Neural crest cell (in vitro differentiated cells): ENCODE results near the gene SKA2. TPM values are rescaled to one million over a fixed set of nuclear protein-coding genes. Genes with fewer than 3 reads are reported as not detected.

ENCODE experiments used
- DNase-seq: peaks from one replicate; pipeline ENCODE4 v3.0.0; 2021; ENCODE audit warnings: low read depth, mixed read lengths, low spot score
- H3K27ac Mint-ChIP-seq: one replicate; pipeline ENCODE4 v1.8.0; 2021; ENCODE audit warnings: mild to moderate bottlenecking, mixed read lengths; ENCODE audit not compliant: unreplicated experiment
- H3K27me3 Mint-ChIP-seq: 2 replicates; pipeline ENCODE4 v1.8.0; 2021; ENCODE audit warnings: low read depth, mild to moderate bottlenecking, mixed read lengths
- H3K36me3 Mint-ChIP-seq: 2 replicates; pipeline ENCODE4 v1.8.0; 2021; ENCODE audit warnings: low read depth, mild to moderate bottlenecking, mixed read lengths
- H3K4me1 Mint-ChIP-seq: 2 replicates; pipeline ENCODE4 v1.8.0; 2021; ENCODE audit warnings: mixed read lengths
- H3K4me3 Mint-ChIP-seq: one replicate; pipeline ENCODE4 v1.8.0; 2021; ENCODE audit warnings: mild to moderate bottlenecking, mixed read lengths
- H3K9me3 Mint-ChIP-seq: 2 replicates; pipeline ENCODE4 v1.8.0; 2021; ENCODE audit warnings: mixed read lengths
- CTCF ChIP-seq: fragments of 200-600 bp; sonication (generic); conservative IDR thresholded peaks from 2 replicates; pipeline ENCODE4 v1.5.0; 2021; ENCODE audit warnings: antibody characterized with exemption, mild to moderate bottlenecking
- total RNA-seq: library from RNA; stranded (reverse); gene quantifications from 2 replicates; pipeline ENCODE4 v1.2.1, GENCODE V29; 2021

SKA2 gene
- total RNA-seq, 1 donor from 2014 or later, result 119 TPM

GRCh38 chr17:59151591-59151990 lies 3.4 kb downstream of the SKA2 start:
- Mint-ChIP-seq H3K27me3 (no peaks in the 10 kb centered on the region), H3K4me1 (peaks cover 50% of the 10 kb centered on the region), H3K4me3 (no peak overlapping the region), H3K9me3 (no peaks in the 10 kb centered on the region), H3K36me3 (no peaks in the 10 kb centered on the region), H3K27ac (peak overlapping the region; percentile 40)
- no peak for DNase-seq
- no peak for TF ChIP-seq CTCF

- DNase-seq, result no peak
- no peaks in the 10 kb centered on the region for H3K27me3 Mint-ChIP-seq
- no peak overlapping the region for H3K27ac Mint-ChIP-seq
- H3K9me3 Mint-ChIP-seq, result no peaks in the 10 kb centered on the region
- H3K4me3 Mint-ChIP-seq, result no peak overlapping the region
- no peak for TF ChIP-seq CTCF
- H3K36me3 Mint-ChIP-seq, result no peaks in the 10 kb centered on the region
- peaks cover 47% of the 10 kb centered on the region for H3K4me1 Mint-ChIP-seq
Observed at GRCh38 chr17:59151006-59151405, 4.0 kb downstream of the SKA2 start.

GRCh38 chr17:59149841-59150511 lies 5.0 kb downstream of the SKA2 start:
- Mint-ChIP-seq H3K36me3 (no peaks in the 10 kb centered on the region), H3K4me1 (peaks cover 50% of the 10 kb centered on the region), H3K4me3 (peak overlapping the region; percentile 84), H3K27me3 (no peaks in the 10 kb centered on the region), H3K9me3 (no peaks in the 10 kb centered on the region), H3K27ac (peak overlapping the region; percentile 73)
- no peak for DNase-seq
- TF ChIP-seq CTCF, result no peak

- DNase-seq, result no peak
- Mint-ChIP-seq H3K27ac (no peak overlapping the region), H3K4me3 (peak overlapping the region; percentile 84), H3K4me1 (peaks cover 50% of the 10 kb centered on the region), H3K36me3 (peaks cover 6% of the 10 kb centered on the region), H3K9me3 (no peaks in the 10 kb centered on the region), H3K27me3 (no peaks in the 10 kb centered on the region)
- no peak for TF ChIP-seq CTCF
Observed at GRCh38 chr17:59149051-59149450, 5.9 kb downstream of the SKA2 start.

GRCh38 chr17:59145571-59146096 lies 9.4 kb downstream of the SKA2 start:
- no peak overlapping the region for H3K4me3 Mint-ChIP-seq
- no peak for DNase-seq
- no peaks in the 10 kb centered on the region for H3K9me3 Mint-ChIP-seq
- peaks cover 10% of the 10 kb centered on the region for H3K36me3 Mint-ChIP-seq
- no peaks in the 10 kb centered on the region for H3K27me3 Mint-ChIP-seq
- H3K4me1 Mint-ChIP-seq, result peaks cover 24% of the 10 kb centered on the region
- no peak for TF ChIP-seq CTCF
- H3K27ac Mint-ChIP-seq, result no peak overlapping the region
